NCI-H2107 treated with DMSO at 0.1 percent for 48 hours (cell line): ENCODE data around the gene PABPN1L.

Experiments
- DNase-seq: peaks from one replicate; lab custom pipeline; 2025; ENCODE audit not compliant: unreplicated experiment; lab: John Stamatoyannopoulos, UW

Gene PABPN1L

GRCh38 chr16:88884569-88885271 is 18.3 kb upstream of the PABPN1L start:
- no peak for DNase-seq

DNA sequence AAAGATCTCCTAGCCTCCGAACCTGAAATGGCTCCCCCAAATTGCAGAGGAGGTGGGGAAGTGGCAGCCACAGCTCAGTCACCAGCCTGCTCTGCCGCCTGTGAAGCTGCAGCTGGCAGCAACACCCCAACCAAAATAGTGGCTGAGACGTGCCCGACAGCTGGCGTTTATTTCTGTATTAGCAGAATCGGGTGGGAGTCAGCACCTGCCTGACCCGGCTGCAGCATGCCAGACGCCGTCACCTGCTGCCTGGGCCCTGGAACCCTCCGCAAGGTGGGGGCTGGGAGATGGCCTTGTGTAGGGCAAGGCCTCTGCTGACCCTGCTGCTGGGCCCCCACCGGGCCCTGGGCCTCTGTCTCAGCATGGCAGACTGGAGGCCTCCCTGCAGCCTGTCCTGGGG is 17.5 kb upstream of the PABPN1L start:
- no peak for DNase-seq

DNA sequence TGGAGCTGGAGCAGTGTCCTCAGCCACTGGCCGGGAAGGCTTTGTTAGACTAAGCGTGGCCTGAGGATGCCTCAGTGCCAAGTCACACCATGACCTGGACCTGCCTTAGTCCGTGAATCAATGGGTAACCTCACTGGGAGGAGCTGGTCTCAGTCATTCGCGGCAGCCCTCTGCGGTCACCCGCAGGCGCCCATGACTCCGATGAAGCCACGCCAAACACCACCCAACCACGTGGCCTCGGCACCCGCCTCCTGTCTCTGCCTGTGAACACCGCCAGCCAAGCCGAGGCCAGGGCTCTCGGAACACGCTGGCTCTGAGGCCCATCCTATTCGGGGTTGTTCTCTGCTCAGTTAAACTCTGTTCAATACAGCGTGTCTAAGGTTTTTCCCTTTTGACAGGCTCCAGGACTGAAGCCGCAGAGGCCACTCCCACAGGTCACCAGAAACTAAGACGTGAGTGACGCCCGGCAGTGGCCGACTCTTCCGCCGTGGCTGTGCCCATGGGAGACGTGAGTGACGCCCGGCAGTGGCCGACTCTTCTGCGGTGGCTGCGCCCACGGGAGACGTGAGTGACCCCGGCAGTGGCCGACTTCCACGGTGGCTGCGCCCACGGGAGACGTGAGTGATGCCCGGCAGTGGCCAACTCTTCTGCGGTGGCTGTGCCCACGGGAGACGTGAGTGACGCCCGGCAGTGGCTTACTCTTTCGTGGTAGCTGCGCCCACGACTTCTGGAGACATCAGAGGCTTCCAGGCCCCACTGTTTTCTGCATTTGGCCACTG is 16.8 kb upstream of the PABPN1L start:
- no peak for DNase-seq

DNA sequence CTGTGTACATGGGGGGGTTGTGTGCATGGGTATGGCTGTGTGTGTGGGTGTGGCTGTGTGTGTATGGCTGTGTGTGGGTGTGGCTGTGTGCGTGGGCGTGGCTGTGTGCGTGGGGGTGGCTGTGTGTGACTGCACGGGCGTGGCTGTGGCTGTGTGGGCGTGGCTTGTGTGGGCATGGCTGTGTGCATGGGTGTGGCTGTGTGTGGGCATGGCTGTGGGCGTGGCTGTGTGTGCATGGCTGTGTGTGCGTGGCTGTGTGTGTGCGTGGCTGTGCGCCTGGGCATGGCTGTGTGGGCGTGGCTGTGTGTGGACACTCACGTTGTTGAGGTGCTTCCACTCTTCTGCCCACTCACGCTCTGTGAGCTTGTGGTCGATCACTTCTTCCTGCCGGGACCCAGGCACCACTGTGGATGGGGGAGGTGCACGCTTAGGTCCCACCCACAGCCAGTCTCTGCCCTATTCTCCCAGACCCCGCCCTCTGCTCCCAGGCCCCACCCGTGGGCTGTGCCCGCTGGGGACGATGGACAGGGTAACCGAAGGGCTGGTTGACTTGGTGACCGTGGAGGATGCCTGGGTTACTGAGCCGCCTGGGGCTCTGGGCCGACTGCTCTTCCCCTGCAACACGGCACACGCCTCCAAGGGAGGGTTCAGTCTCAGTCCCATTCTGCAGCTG is 16.0 kb upstream of the PABPN1L start:
- no peak for DNase-seq

GRCh38 chr16:88881675-88882357 is 15.4 kb upstream of the PABPN1L start:
- DNase-seq, result no peak

- DNase-seq, result no peak
Measured at GRCh38 chr16:88881007-88881615, 14.7 kb upstream of the PABPN1L start.

GRCh38 chr16:88880226-88881006 is 14.0 kb upstream of the PABPN1L start:
- no peak for DNase-seq

DNA sequence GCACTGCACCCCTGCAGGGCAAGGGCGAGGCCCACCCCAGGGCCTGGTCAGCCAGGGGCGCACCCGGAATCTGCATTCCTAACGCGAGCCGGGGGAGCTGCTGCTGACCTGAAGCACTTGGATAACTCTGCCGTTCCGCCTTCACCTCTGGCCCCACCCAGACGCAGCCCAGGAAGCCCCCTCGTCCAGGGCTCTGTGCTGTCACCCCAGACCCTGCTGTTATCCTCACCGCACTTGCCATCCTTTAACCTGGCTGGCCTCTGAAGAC is 13.3 kb upstream of the PABPN1L start:
- DNase-seq, result no peak

DNA sequence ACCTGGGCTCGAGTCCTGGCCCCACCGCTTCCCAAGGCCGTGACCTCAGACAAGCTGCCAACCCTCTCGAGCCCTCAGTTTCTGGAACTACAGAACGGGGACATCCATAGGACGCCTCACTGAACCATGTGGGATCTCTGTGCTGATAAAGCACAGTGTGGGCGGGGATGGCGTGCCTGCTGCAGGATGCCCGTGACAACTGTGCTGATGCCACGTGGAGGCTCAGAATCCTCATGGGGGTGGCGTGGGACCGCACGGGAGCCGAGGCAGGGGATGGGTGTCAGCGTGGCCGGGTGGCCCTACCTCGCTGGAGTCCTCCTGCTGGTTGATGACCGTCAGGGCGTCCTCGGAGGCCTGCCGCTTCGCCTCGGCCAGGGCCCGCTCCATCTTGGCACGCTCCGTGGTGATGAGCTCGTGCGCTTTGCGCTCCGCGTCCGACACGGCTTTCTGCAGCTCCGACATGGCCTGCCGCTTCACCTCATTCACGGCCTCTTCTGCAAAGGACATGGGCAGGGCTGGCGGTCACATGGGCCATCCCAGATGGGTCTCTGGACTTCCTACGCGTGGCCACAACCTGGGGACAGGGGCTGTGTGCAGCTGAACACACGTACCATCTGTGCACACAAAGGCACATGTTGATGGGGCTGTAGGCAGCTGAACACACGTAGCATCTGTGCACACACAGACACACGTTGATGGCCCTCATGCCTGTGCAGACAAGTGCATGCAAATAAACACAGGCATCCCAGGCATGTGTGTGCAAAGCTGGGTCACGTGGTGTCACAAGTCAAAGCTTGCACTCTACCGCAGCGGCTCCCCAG is 12.7 kb upstream of the PABPN1L start:
- no peak for DNase-seq

GRCh38 chr16:88878356-88878755 is 11.9 kb upstream of the PABPN1L start:
- DNase-seq, result no peak

GRCh38 chr16:88877564-88878289 is 11.3 kb upstream of the PABPN1L start:
- DNase-seq, result no peak

DNA sequence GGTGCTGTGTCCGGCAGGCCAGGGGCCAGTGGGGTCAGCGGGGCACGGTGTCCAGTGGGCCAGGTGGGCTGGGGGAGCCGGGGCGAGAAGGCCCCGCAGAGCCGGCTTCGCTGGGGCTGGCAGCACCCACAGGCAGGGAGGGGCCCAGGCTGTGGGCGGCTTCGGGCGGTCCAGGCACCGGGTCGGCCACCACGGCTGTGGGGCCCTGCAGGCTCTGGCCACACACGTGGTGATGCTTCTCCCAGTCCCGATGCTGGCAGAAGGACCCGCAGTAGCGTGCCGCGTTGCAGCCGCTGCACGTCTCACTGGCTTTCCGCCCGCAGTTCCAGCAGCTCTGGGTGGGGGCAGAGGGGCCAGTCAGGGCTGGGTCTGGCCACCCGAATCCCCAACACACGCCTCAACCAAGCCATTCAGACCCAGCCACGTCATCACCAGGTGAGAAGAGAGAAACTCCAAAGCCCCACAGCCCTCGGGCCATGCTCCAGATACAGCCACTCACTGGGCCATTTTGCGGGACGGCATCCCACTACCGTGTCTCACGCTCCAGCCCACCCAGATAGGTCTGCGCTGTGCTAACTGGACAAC is 10.6 kb upstream of the PABPN1L start:
- no peak for DNase-seq

DNA sequence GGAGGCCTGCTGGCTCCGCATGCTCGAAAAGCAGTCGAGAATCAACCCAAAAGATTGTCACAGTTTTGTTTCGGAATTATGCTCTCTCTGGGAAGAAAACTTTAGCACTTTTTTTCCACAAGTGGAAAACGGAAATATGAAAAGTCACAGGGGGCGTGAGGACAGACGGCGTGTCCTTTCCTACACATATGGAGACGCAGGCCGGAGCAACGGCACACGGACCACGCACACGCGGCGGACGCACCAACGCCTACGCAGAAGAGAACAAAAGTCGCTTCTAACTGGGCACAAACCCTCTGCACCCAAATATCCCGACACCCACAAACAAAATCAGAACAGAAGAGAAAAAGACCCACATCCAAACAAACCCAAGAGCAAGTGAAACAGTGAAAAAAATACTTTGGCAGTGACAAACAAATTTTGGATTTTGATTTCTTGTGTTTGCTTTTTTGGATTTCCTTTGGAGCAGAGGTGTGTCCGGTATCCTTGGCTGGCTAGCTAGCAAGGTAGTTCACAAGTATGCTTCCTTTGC is 9.3 kb upstream of the PABPN1L start:
- no peak for DNase-seq

DNA sequence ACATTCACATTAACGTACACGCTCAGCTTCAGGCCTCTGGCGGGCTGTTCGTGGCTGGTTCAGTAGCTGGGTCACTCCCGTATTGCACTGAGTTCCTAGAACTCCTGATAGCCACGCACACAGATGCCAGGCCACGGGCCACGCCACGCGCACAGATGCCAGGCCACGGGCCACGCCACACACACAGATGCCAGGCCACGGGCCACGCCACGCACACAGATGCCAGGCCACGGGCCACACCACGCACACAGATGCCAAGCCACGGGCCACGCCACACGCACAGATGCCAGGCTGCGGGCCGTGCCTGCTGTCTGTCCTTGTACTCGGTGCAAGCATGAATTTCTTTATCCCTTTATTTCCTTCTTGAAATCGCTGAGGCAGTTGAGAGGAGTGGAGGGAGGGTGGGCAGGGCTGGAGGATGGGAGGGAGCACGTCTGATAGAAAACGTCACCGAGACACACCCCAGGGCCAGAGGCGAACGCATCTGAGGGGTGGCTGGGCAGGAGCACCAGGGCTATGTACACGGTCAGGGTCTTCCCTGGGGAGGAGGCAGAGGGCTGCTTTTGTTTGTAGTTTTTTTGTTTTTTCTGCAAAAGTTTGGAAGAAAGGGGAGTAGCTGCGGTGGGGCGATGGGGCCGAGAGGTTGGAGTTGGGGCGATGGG is 8.6 kb upstream of the PABPN1L start:
- DNase-seq, result no peak

DNA sequence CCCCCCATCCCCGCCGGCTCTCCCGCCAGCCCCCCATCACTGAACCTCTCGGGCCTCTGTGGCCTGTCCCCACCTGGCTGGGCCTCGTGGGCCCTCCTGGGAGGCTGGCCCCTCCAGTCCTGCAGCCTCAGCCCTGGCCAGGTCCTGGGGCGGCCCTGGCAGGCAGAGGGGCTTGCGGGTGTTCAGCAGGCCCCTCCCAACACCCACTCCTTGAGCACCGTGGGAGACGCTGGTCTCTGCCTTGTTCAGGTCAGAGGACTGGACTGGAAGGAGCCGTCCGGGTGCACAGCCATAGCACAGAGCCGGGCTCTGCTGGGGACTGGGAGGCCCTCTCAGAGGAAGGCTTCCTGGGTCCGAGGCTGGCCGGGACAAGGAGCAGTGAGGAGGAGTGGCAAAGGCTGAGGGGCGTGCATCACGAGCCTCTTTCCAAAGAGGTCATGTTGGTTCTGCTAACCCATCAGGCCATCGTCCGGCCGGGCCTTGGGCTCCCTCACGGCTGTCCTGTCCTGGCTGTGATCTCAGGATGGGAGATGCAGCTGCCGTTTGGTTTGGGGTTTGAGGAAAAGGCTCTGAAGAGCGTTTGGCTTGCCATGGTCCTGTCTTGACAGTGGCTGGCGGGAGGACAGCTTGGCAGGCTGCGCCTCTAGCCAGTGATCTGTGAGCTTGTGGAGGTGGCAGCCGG is 6.3 kb upstream of the PABPN1L start:
- DNase-seq, result no peak

DNA sequence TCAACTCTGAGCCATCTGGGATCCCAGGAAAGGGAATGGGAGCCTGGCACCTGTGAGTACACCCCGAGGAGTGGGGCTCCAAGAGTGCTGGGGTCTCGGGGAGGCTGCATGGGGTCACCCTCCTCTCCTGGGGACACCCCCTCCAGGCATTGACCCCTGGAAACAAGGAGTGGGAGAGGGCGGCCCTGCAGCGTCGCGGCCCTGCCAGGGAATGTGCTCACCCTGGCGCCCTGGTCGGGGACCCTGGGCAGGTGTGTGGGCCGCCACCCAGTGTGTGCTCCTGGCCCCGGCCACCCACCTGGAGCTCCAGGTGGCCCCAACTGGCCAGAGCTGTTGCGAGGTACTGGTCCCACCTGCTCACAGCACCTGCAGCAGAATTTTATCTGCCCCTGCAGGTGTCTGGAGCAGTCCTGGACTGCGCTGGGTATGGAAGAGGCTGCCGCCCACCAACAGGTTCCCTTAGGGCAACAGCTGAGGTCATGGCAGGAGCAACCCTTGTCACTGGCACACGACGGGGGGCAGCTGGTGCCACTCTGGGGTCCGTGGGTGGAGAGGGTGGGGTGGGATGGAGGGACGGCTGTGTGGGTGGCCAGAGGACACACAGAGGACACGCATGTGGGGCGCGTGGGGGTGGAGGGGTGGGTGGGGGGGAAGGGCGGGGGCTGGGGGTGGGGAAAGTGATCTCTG is 5.4 kb upstream of the PABPN1L start:
- DNase-seq, result no peak

DNA sequence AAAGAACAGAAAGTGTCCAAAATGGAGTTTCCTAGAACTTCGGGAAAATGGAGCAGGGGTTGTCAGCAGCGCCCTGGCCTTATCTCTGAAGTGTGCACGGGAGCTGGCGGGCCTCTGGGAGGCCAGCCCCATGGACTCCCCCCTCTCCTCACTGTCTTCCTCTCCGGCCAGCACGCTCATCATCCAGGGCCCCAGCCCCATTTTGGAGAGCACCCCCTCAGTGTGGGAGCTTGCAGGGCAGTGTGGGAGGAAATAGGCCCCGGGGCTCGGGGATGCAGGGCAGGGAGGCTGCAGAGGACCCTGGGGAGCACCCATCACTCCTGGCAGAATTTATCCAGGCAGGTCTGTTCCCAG is 4.9 kb upstream of the PABPN1L start:
- DNase-seq, result no peak
